ENCODE measurements around the gene PCSK2. TPM values are rescaled to one million over a fixed set of nuclear protein-coding genes. Genes with fewer than 3 reads are reported as not detected.

PCSK2 gene
- total and polyA plus RNA-seq, 2 of the 8 experiments (the other 6 are each of a cell fraction or from before 2014, with no cell fraction given) = 1.9 to 4.2 TPM

GRCh38 chr20:17500826-17501225 is 274.0 kb downstream of the PCSK2 start (continued):
- TF ChIP-seq SIN3A (conservative IDR thresholded peaks at IDR 0.05 in 1 of 2, IDR thresholded peaks at IDR 0.05 in 1 of 2; ENCODE audit: low read depth in 1 of 2, low read length in 2 of 2) = no peak
- no peak for TF ChIP-seq RXRA (IDR thresholded peaks at IDR 0.05; ENCODE audit: insufficient read depth, low read depth, low read length)
- TF ChIP-seq TBP (IDR thresholded peaks at IDR 0.05; ENCODE audit: low read depth, low read length) = no peak
- TF ChIP-seq BCL11A (IDR thresholded peaks at IDR 0.05; ENCODE audit: low read depth in 2 of 2, low read length in 2 of 2) = no peak
- no peak for TF ChIP-seq TCF12 (IDR thresholded peaks at IDR 0.05; ENCODE audit: low read depth, low read length)
- no peak for TF ChIP-seq ASH2L (IDR thresholded peaks at IDR 0.05; ENCODE audit: low read length)
- no peak for TF ChIP-seq CEBPB (IDR thresholded peaks at IDR 0.05; ENCODE audit: low read depth, low read length)
- no peak for TF ChIP-seq CREB1 (IDR thresholded peaks at IDR 0.05)

Data from H1 (cell line).